ENCODE data around the gene CGB2. TPM values are rescaled to one million over a fixed set of nuclear protein-coding genes. Genes with fewer than 3 reads are reported as not detected.

The CGB2 gene
- total and polyA plus RNA-seq, 2 of the 4 experiments (the other 2 are of a cell fraction), result not detected

GRCh38 chr19:48989701-48990291 lies 41.9 kb upstream of the CGB2 start:
- no TSS peak for BruUV-seq (replicated peaks)
- H3K27ac ChIP-seq (ENCODE audit: insufficient read depth, low read length), result no peak overlapping the region
- peaks cover 42% of the 10 kb centered on the region for H3K36me3 ChIP-seq (ENCODE audit: control insufficient read depth, insufficient read depth, low read length)
- H3K4ac ChIP-seq (ENCODE audit: low read depth, low read length), result no peak overlapping the region
- no peaks in the 10 kb centered on the region for H3K27me3 ChIP-seq (ENCODE audit: control insufficient read depth, insufficient read depth, low read length)
- H2BK120ac ChIP-seq (ENCODE audit: low read depth, low read length), result no peak overlapping the region
- H3K4me3 ChIP-seq (ENCODE audit: insufficient read depth, low read depth, low read length), result no peak overlapping the region
- H3K79me1 ChIP-seq (ENCODE audit: low read depth in 1 of 2, low read length in 2 of 2), result peaks cover 24 to 78% of the 10 kb centered on the region in 2 experiments
- DNase-seq, result no peak
- H3K18ac ChIP-seq (ENCODE audit: low read depth, low read length), result no peak overlapping the region
- peaks cover 13% of the 10 kb centered on the region for H3K9me1 ChIP-seq (ENCODE audit: insufficient read depth, low read length)
- intact Hi-C loops (cut with micrococcal nuclease), result loop anchor here (5.0 to 10.0 kb wide), 3 partner anchors 68 to 215 kb away; partner anchors contain the start of genes CGB7 and KCNA7
- H2BK20ac ChIP-seq (ENCODE audit: low read depth, low read length), result no peak overlapping the region
- in situ Hi-C loops (cut with MboI; ENCODE audit: low sequenced_read_pairs), result no loop called here
- no peak overlapping the region for H4K91ac ChIP-seq (ENCODE audit: insufficient read depth, low read depth, low read length)
- ATAC-seq (ENCODE audit: low read depth), result no peak
- WGBS, 2 experiments (ENCODE audit: extremely low coverage in 2 of 2, insufficient read length in 1 of 2), result 86% methylated on average over 6 of the region's 17 CpGs; no CpG with 5 or more reads in 1 of the 2 experiments
- dilution Hi-C loops (cut with HindIII; ENCODE audit: low sequenced_read_pairs, unreplicated experiment), result no loop called here
- H2BK5ac ChIP-seq (ENCODE audit: low read depth, low read length, poor library complexity, severe bottlenecking), result no peak overlapping the region
- H3K23ac ChIP-seq (ENCODE audit: low read depth, low read length), result no peak overlapping the region
- H3K9ac ChIP-seq (ENCODE audit: low read depth, low read length), result no peak overlapping the region
- TF ChIP-seq ELK1 (IDR thresholded peaks at IDR 0.05; ENCODE audit: borderline replicate concordance, low read depth, low read length), result no peak
- no peak for TF ChIP-seq USF2 (IDR thresholded peaks at IDR 0.05; ENCODE audit: low read depth, low read length)
- no peak for TF ChIP-seq RAD21 (IDR thresholded peaks at IDR 0.05; ENCODE audit: low read length)
- TF ChIP-seq BHLHE40 (IDR thresholded peaks at IDR 0.05; ENCODE audit: low read depth, low read length), result no peak
- TF ChIP-seq CHD1 (IDR thresholded peaks at IDR 0.05; ENCODE audit: low read depth, low read length), result no peak
- TF ChIP-seq CTCF (conservative IDR thresholded peaks at IDR 0.05; ENCODE audit: low read depth, low read length), result no peak
- H3K4me2 ChIP-seq (ENCODE audit: low read depth, low read length), result no peak overlapping the region
- no peak overlapping the region for H2AFZ ChIP-seq (replicated peaks; ENCODE audit: low read length, poor library complexity)
- ChIA-PET CTCF (interaction anchor here (1.0 kb wide), 1 partner anchor 10 kb away, joined by 4 read pairs; no protein-coding TSS in a partner anchor), POLR2A (ENCODE audit: unreplicated experiment) (no interaction called here)
- H2BK15ac ChIP-seq (ENCODE audit: low read depth, low read length), result no peak overlapping the region
- H2AK9ac ChIP-seq (replicated peaks; ENCODE audit: low read depth, low read length, poor library complexity), result no peak overlapping the region
- H3K4me1 ChIP-seq (ENCODE audit: control insufficient read depth, insufficient read depth, low read length), result peaks cover 11% of the 10 kb centered on the region
- peaks cover 28% of the 10 kb centered on the region for H4K20me1 ChIP-seq (ENCODE audit: insufficient read depth, low read length)
- no peak overlapping the region for H2AK5ac ChIP-seq (ENCODE audit: low read depth, low read length)
- H3K9me3 ChIP-seq (ENCODE audit: control insufficient read depth, insufficient read depth, low read length), result no peaks in the 10 kb centered on the region
- no peak overlapping the region for H3K56ac ChIP-seq (ENCODE audit: extremely low read depth, insufficient read depth, low read length)
- no peak overlapping the region for H4K8ac ChIP-seq (ENCODE audit: low read depth in 2 of 2, low read length in 2 of 2)
- H3K14ac ChIP-seq (replicated peaks; ENCODE audit: low read depth, low read length), result no peak overlapping the region
- H4K5ac ChIP-seq (ENCODE audit: low read depth, low read length), result no peak overlapping the region

All from IMR-90 (cell line).